CD4-positive, alpha-beta T cell treated with Interleukin-6 at 100 ng/mL for 8 hours (primary cell): Measurements from ENCODE around the gene HOXC13.

Experiments used
- DNase-seq: peaks from one replicate; pipeline ENCODE4 v3.0.0-alpha.2; 2020; ENCODE audit warnings: mixed read lengths, low spot score

The HOXC13 gene

GRCh38 chr12:53955036-53955775 lies 16.6 kb downstream of the HOXC13 start:
- no peak for DNase-seq

GRCh38 chr12:53955776-53956250 lies 17.2 kb downstream of the HOXC13 start:
- DNase-seq = no peak

GRCh38 chr12:53956251-53956887 lies 17.7 kb downstream of the HOXC13 start:
- no peak for DNase-seq

- DNase-seq = no peak
These were observed 18.4 kb downstream of the HOXC13 start for GRCh38 chr12:53956914-53957536.

- no peak for DNase-seq
These were observed 19.5 kb downstream of the HOXC13 start for GRCh38 chr12:53958128-53958527.

GRCh38 chr12:53959314-53959713 lies 20.7 kb downstream of the HOXC13 start:
- no peak for DNase-seq

- no peak for DNase-seq
These were observed 21.8 kb downstream of the HOXC13 start for GRCh38 chr12:53960187-53961024.

GRCh38 chr12:53961025-53961761 lies 22.6 kb downstream of the HOXC13 start:
- DNase-seq = no peak

- no peak for DNase-seq
These were observed 24.4 kb downstream of the HOXC13 start for GRCh38 chr12:53963005-53963404.

- no peak for DNase-seq
These were observed 25.0 kb downstream of the HOXC13 start for GRCh38 chr12:53963434-53964314.

- no peak for DNase-seq
These were observed 25.7 kb downstream of the HOXC13 start for GRCh38 chr12:53964315-53964713.

- DNase-seq = no peak
These were observed 26.9 kb downstream of the HOXC13 start for GRCh38 chr12:53965281-53966084.

- no peak for DNase-seq
These were observed 27.4 kb downstream of the HOXC13 start for GRCh38 chr12:53966085-53966384.

- DNase-seq = no peak
These were observed 27.9 kb downstream of the HOXC13 start for GRCh38 chr12:53966385-53967133.

- no peak for DNase-seq
These were observed 28.8 kb downstream of the HOXC13 start for GRCh38 chr12:53967421-53967925.

- DNase-seq = no peak
These were observed 29.8 kb downstream of the HOXC13 start for GRCh38 chr12:53968214-53969127.

GRCh38 chr12:53969588-53970259 lies 31.1 kb downstream of the HOXC13 start:
- no peak for DNase-seq
